GM12878 (cell line): Measurements from ENCODE around the gene OOSP2. TPM values are rescaled to one million over a fixed set of nuclear protein-coding genes. Genes with fewer than 3 reads are reported as not detected.

Source experiments
- ATAC-seq: fragments of 200-7000 bp; cut with Tn5 transposase; 3 replicates; pipeline ENCODE4 v1.9.1; 2020; ENCODE audit warnings: mild to moderate bottlenecking, moderate library complexity
- BruUV-seq: library from RNA; stranded (reverse); fragments of 400-500 nt; replicated peaks from 2 replicates; lab custom pipeline; 2021; lab: Mats Ljungman, UMichigan
- CTCF ChIA-PET: fragments of 300-600 bp; sonication (Branson Sonifier 250); formaldehyde crosslinking; extraction: SDS; loops from one replicate; lab custom pipeline; 2021; ENCODE audit warnings: inconsistent platforms; lab: Yijun Ruan, JAX
- POLR2A ChIA-PET: fragments of 350-600 bp; formaldehyde crosslinking; extraction: SDS; loops from one replicate; lab custom pipeline; 2021; ENCODE audit warnings: inconsistent platforms; lab: Charles Lee
- RAD21 ChIA-PET: fragments of 300-600 bp; sonication (Branson Sonifier 250); formaldehyde crosslinking; loops from one replicate; lab custom pipeline; 2023; ENCODE audit warnings: antibody characterized with exemption; ENCODE audit not compliant: unreplicated experiment; lab: Charles Lee
- SMC1A ChIA-PET: fragments of 300-600 bp; sonication (Branson Sonifier 250); formaldehyde crosslinking; loops from one replicate; lab custom pipeline; 2023; ENCODE audit not compliant: unreplicated experiment, uncharacterized antibody; lab: Charles Lee
- DNase-seq: peaks from one replicate; pipeline ENCODE4 v3.0.0-alpha.2; 2011; ENCODE audit warnings: low read depth, low spot score
- FAIRE-seq: peaks from 3 replicates; lab custom pipeline; 2011; peaks lifted over from hg19 to GRCh38; lab: Jason Lieb, UNC
- H2AFZ ChIP-seq: 2 replicates; pipeline ENCODE4 v1.6.0; 2011; ENCODE audit warnings: low read depth, low read length, control low read depth; ENCODE audit not compliant: control insufficient read depth
- H3K27ac ChIP-seq: 2 replicates; pipeline ENCODE4 v1.5.1; 2011; ENCODE audit warnings: control low read depth; ENCODE audit not compliant: control insufficient read depth, insufficient read depth
- H3K27me3 ChIP-seq, 2 experiments: replicated peaks in 1 of 2; 2 replicates each; pipeline versions ENCODE4 v1.6.0 to v1.6.1; 2011; ENCODE audit warnings: low read length in 1 of 2; ENCODE audit not compliant: control insufficient read depth in 2 of 2, insufficient read depth in 2 of 2
- H3K36me3 ChIP-seq, 2 experiments: 2 replicates each; pipeline ENCODE4 v1.5.1; 2011; ENCODE audit warnings: low read length in 1 of 2; ENCODE audit not compliant: control insufficient read depth in 2 of 2, insufficient read depth in 2 of 2
- H3K4me1 ChIP-seq: 2 replicates; pipeline ENCODE4 v1.6.1; 2011; ENCODE audit warnings: mild to moderate bottlenecking, low read length, moderate library complexity, mixed read lengths; ENCODE audit not compliant: control insufficient read depth, insufficient read depth
- H3K4me2 ChIP-seq: 2 replicates; pipeline ENCODE4 v1.6.0; 2011; ENCODE audit warnings: control low read depth; ENCODE audit not compliant: control insufficient read depth, insufficient read depth
- H3K4me3 ChIP-seq: fragments of 200-600 bp; sonication (generic); 2 replicates; pipeline ENCODE4 v1.5.1; 2016
- H3K79me2 ChIP-seq: 2 replicates; pipeline ENCODE4 v1.6.0; 2011; ENCODE audit warnings: low read length; ENCODE audit not compliant: control insufficient read depth, insufficient read depth
- H3K9ac ChIP-seq: 2 replicates; pipeline ENCODE4 v1.8.0; 2011; ENCODE audit warnings: low read length, control low read depth, mixed read lengths; ENCODE audit not compliant: control insufficient read depth, insufficient read depth
- H3K9me3 ChIP-seq: replicated peaks from 3 replicates; pipeline ENCODE4 v1.5.1; 2011; ENCODE audit warnings: mild to moderate bottlenecking, low read length; ENCODE audit not compliant: control insufficient read depth, insufficient read depth
- H4K20me1 ChIP-seq: 2 replicates; pipeline ENCODE4 v1.6.0; 2011; ENCODE audit not compliant: control insufficient read depth, insufficient read depth
- ASH2L ChIP-seq: fragments of 300-600, 200-600 bp; sonication (generic); IDR thresholded peaks from 2 replicates; pipeline ENCODE4 v1.6.1; 2017; ENCODE audit warnings: low read depth, mild to moderate bottlenecking, borderline replicate concordance
- CHD1 ChIP-seq: IDR thresholded peaks from 2 replicates; pipeline ENCODE4 v1.6.1; 2012; ENCODE audit warnings: low read depth, low read length, improper control_type of control experiment
- CTCF ChIP-seq, 3 experiments: IDR thresholded peaks in 2 of 3; conservative IDR thresholded peaks in 1 of 3; 2 replicates each; pipeline ENCODE4 v1.5.1; 2011; ENCODE audit warnings: low read depth in 3 of 3, low read length in 3 of 3, mild to moderate bottlenecking in 3 of 3, control low read depth in 2 of 3, moderate library complexity in 2 of 3, inconsistent platforms in 1 of 3, mixed read lengths in 1 of 3; ENCODE audit not compliant: control insufficient read depth in 2 of 3, insufficient read depth in 1 of 3; ENCODE audit errors: extremely low read depth in 1 of 3
- HDAC6 ChIP-seq: fragments of 200-600 bp; sonication (generic); IDR thresholded peaks from one replicate; pipeline ENCODE4 v1.8.0; 2017; ENCODE audit warnings: antibody characterized with exemption; ENCODE audit not compliant: unreplicated experiment
- IRF3 ChIP-seq: fragments of 450-650 bp; IDR thresholded peaks from 2 replicates; pipeline ENCODE4 v1.6.1; 2014; ENCODE audit warnings: mild to moderate bottlenecking
- KAT2A ChIP-seq: conservative IDR thresholded peaks from 2 replicates; pipeline ENCODE4 v1.6.1; 2011; ENCODE audit warnings: low read depth, low read length; ENCODE audit not compliant: control insufficient read depth
- KLF5 ChIP-seq: fragments of 450-650 bp; IDR thresholded peaks from 2 replicates; pipeline ENCODE4 v1.6.1; 2014; ENCODE audit warnings: mild to moderate bottlenecking; ENCODE audit not compliant: partially characterized antibody
- MAX ChIP-seq: IDR thresholded peaks from 2 replicates; pipeline ENCODE4 v1.6.1; 2012; ENCODE audit warnings: low read depth, low read length, improper control_type of control experiment
- PML ChIP-seq: IDR thresholded peaks from 2 replicates; pipeline ENCODE4 v1.6.1; 2012; ENCODE audit warnings: low read length, inconsistent platforms
- SREBF1 ChIP-seq: IDR thresholded peaks from 2 replicates; pipeline ENCODE4 v1.6.1; 2012; ENCODE audit warnings: mild to moderate bottlenecking, low read length
- SUZ12 ChIP-seq: fragments of 200-600 bp; sonication (generic); IDR thresholded peaks from one replicate; pipeline ENCODE4 v1.6.1; 2018; ENCODE audit warnings: antibody characterized with exemption, mild to moderate bottlenecking; ENCODE audit not compliant: unreplicated experiment
- ZBED1 ChIP-seq: IDR thresholded peaks from 2 replicates; pipeline ENCODE4 v1.6.1; 2016; ENCODE audit warnings: borderline replicate concordance
- ZBTB33 ChIP-seq: fragments of 450-650 bp; IDR thresholded peaks from 2 replicates; pipeline ENCODE4 v1.6.1; 2017; ENCODE audit warnings: mild to moderate bottlenecking
- ZBTB40 ChIP-seq: fragments of 450-650 bp; IDR thresholded peaks from 2 replicates; pipeline ENCODE4 v1.6.1; 2016; ENCODE audit warnings: mild to moderate bottlenecking, moderate library complexity, borderline replicate concordance
- ZSCAN29 ChIP-seq: fragments of 450-650 bp; IDR thresholded peaks from 2 replicates; pipeline ENCODE4 v1.6.1; 2017; ENCODE audit warnings: mild to moderate bottlenecking, moderate library complexity
- whole genome bisulfite sequencing: methylation state at CpG from one replicate; pipeline ENCODE4 v1.1.6; 2016; ENCODE audit warnings: low lambda C conversion rate; ENCODE audit not compliant: insufficient replicate concordance, insufficient coverage; ENCODE audit errors: missing lambda C conversion rate; 5-methylcytosine and 5-hydroxymethylcytosine counted together
- in situ Hi-C: fragments of 300-500 bp; cut with MboI; formaldehyde crosslinking; loops from 9 replicates; pipeline ENCODE4 v1.14.3; 2018; ENCODE audit warnings: mixed read lengths
- intact Hi-C: fragments of 100-400 bp; cut with micrococcal nuclease; formaldehyde crosslinking; loops from one replicate; pipeline ENCODE4 v1.14.2; 2022; ENCODE audit not compliant: unreplicated experiment
- polyA plus RNA-seq, 11 experiments: library from polyadenylated mRNA; depleted of rRNA in 4 of 11; unstranded in 6 of 11; stranded (reverse) in 5 of 11; fragments of >200 nt; fragmentation: Nextera tagmentation in 4 of 11; fragmentation: Illumina TruSeq in 1 of 11; extraction: Ambion mirVana in 4 of 11; extraction: Trizol in 1 of 11; gene quantifications; 1 replicate in 1 of 11; 2 replicates in 10 of 11; pipeline versions ENCODE4 v1.2.1 to v1.2.3, GENCODE V29; 2011 to 2016; ENCODE audit warnings: inconsistent platforms in 2 of 11, missing spikeins in 2 of 11, low read depth in 1 of 11
- total RNA-seq, 4 experiments: library from RNA; depleted of rRNA in 3 of 4; stranded (reverse); fragments of >200 nt in 3 of 4; fragmentation: Illumina TruSeq in 1 of 4; extraction: Trizol in 1 of 4; gene quantifications; 2 replicates each; pipeline versions ENCODE4 v1.2.1 to v1.2.3, GENCODE V29; 2013 to 2021

The OOSP2 gene
- total and polyA plus RNA-seq, 10 of the 15 experiments (the other 5 are each of a cell fraction or from before 2014, with no cell fraction given) = not detected

GRCh38 chr11:60005360-60005759, 34.8 kb upstream of the OOSP2 start:
- H4K20me1 ChIP-seq = no peaks in the 10 kb centered on the region
- BruUV-seq = no TSS peak
- no peak overlapping the region for H3K9ac ChIP-seq
- no peaks in the 10 kb centered on the region for H3K36me3 ChIP-seq
- ChIA-PET CTCF (no interaction called here), RAD21 (no interaction called here), POLR2A (no interaction called here), SMC1A (interaction anchor here (2.3 kb wide), 1 partner anchor 246 kb away, joined by 9 read pairs; no protein-coding TSS in a partner anchor)
- no peak for ATAC-seq
- no peak overlapping the region for H3K27ac ChIP-seq
- H3K79me2 ChIP-seq = no peaks in the 10 kb centered on the region
- DNase-seq = no peak
- H2AFZ ChIP-seq = no peak overlapping the region
- no peak for FAIRE-seq
- no peaks in the 10 kb centered on the region for H3K4me1 ChIP-seq
- no peak overlapping the region for H3K4me3 ChIP-seq
- WGBS = 24% methylated on average over 1 of the region's 1 CpG
- in situ Hi-C loops (no loop called here), intact Hi-C loops (no loop called here)
- no peak overlapping the region for H3K4me2 ChIP-seq
- H3K27me3 ChIP-seq = no peaks in the 10 kb centered on the region
- H3K9me3 ChIP-seq = no peaks in the 10 kb centered on the region
- TF ChIP-seq KLF5 = no peak
- TF ChIP-seq ZBTB40 = no peak
- no peak for TF ChIP-seq ZSCAN29
- TF ChIP-seq CTCF (IDR thresholded peaks at IDR 0.05 in 2 of 3, conservative IDR thresholded peaks at IDR 0.05 in 1 of 3; ENCODE audit: control insufficient read depth in 2 of 3, extremely low read depth in 1 of 3, insufficient read depth in 1 of 3, low read depth in 3 of 3, low read length in 3 of 3) = no peak
- no peak for TF ChIP-seq ASH2L
- TF ChIP-seq CHD1 = no peak
- TF ChIP-seq KAT2A = no peak
- TF ChIP-seq MAX = no peak
- TF ChIP-seq ZBED1 = no peak
- TF ChIP-seq PML = no peak
- no peak for TF ChIP-seq SUZ12
- no peak for TF ChIP-seq SREBF1
- TF ChIP-seq ZBTB33 = no peak
- TF ChIP-seq IRF3 = no peak
- no peak for TF ChIP-seq HDAC6
